PC-3 (cell line): ENCODE data around the gene EHD4. TPM values are rescaled to one million over a fixed set of nuclear protein-coding genes. Genes with fewer than 3 reads are reported as not detected.
A peak's percentile ranks its signal among the peaks of the same experiment; 100 is the strongest.

Experiments used
- ATAC-seq: fragments of 200-7000 bp; cut with Tn5 transposase; 2 replicates; pipeline ENCODE4 v1.9.1; 2020; ENCODE audit warnings: mild to moderate bottlenecking, moderate library complexity
- Bru-seq: library from RNA; stranded (reverse); fragments of 400-500 nt; gene quantifications from one replicate; lab custom pipeline; 2021; lab: Mats Ljungman, UMichigan
- BruChase-seq, 2 experiments: library from RNA; stranded (reverse); fragments of 400-500 nt; gene quantifications; one replicate each; lab custom pipeline; 2021; lab: Mats Ljungman, UMichigan
- BruUV-seq: library from RNA; stranded (reverse); fragments of 400-500 nt; replicated peaks from 2 replicates; lab custom pipeline; 2021; lab: Mats Ljungman, UMichigan
- CTCF ChIA-PET: fragments of 300-600 bp; sonication (Branson Sonifier 250); formaldehyde crosslinking; loops from one replicate; lab custom pipeline; 2022; ENCODE audit warnings: antibody characterized with exemption; lab: Charles Lee
- POLR2A ChIA-PET: fragments of 300-600 bp; sonication (Branson Sonifier 250); formaldehyde crosslinking; loops from one replicate; lab custom pipeline; 2022; ENCODE audit warnings: antibody characterized with exemption; ENCODE audit not compliant: unreplicated experiment; lab: Charles Lee
- DNase-seq: peaks from one replicate; pipeline ENCODE4 v3.0.0-alpha.2; 2015
- H2AFZ ChIP-seq: fragments of 300-600 bp; sonication (generic); 2 replicates; pipeline ENCODE4 v1.6.0; 2016; ENCODE audit warnings: antibody characterized with exemption, low read length
- H3F3A ChIP-seq: fragments of 300-600 bp; sonication (generic); one replicate; pipeline ENCODE4 v1.6.0; 2017; ENCODE audit warnings: antibody characterized with exemption, low read length, control low read depth, mild to moderate bottlenecking; ENCODE audit not compliant: unreplicated experiment
- H3K27ac ChIP-seq: fragments of 300-600 bp; sonication (generic); 2 replicates; pipeline ENCODE4 v1.5.1; 2016; ENCODE audit warnings: mild to moderate bottlenecking, low read length
- H3K27me3 ChIP-seq: fragments of 300-600 bp; sonication (generic); 2 replicates; pipeline ENCODE4 v1.6.1; 2016; ENCODE audit warnings: low read length, mixed read lengths
- H3K36me3 ChIP-seq: fragments of 300-600 bp; sonication (generic); 2 replicates; pipeline ENCODE4 v1.6.1; 2016; ENCODE audit warnings: low read depth, mixed run types, low read length, mixed read lengths
- H3K4me1 ChIP-seq: fragments of 300-600 bp; sonication (generic); 2 replicates; pipeline ENCODE4 v1.5.1; 2016; ENCODE audit warnings: low read length; ENCODE audit not compliant: insufficient read depth
- H3K4me2 ChIP-seq: fragments of 300-600 bp; sonication (generic); 2 replicates; pipeline ENCODE4 v1.6.0; 2016; ENCODE audit warnings: low read length
- H3K4me3 ChIP-seq: fragments of 300-600 bp; sonication (generic); 2 replicates; pipeline ENCODE4 v1.5.1; 2016; ENCODE audit warnings: mild to moderate bottlenecking, low read length, mixed read lengths
- H3K79me2 ChIP-seq: fragments of 300-600 bp; sonication (generic); 2 replicates; pipeline ENCODE4 v1.6.1; 2017; ENCODE audit warnings: low read length, mixed read lengths
- H3K9ac ChIP-seq: fragments of 300-600 bp; sonication (generic); 2 replicates; pipeline ENCODE4 v1.6.0; 2016; ENCODE audit warnings: mild to moderate bottlenecking, low read length
- H3K9me2 ChIP-seq: fragments of 300-600 bp; sonication (generic); replicated peaks from 2 replicates; pipeline ENCODE4 v1.6.1; 2016; ENCODE audit warnings: mixed run types, low read length, mixed read lengths
- H3K9me3 ChIP-seq: fragments of 300-600 bp; sonication (generic); 2 replicates; pipeline ENCODE4 v1.6.1; 2016; ENCODE audit warnings: low read length, mixed read lengths
- H4K20me1 ChIP-seq: fragments of 300-600 bp; sonication (generic); 2 replicates; pipeline ENCODE4 v1.6.1; 2016; ENCODE audit warnings: low read length, mixed read lengths
- CTCF ChIP-seq: fragments of 300-600 bp; sonication (generic); conservative IDR thresholded peaks from 2 replicates; pipeline ENCODE4 v1.5.1; 2017; ENCODE audit warnings: antibody characterized with exemption, low read depth, mild to moderate bottlenecking, low read length
- EZH2 ChIP-seq: fragments of 300-600 bp; sonication (generic); IDR thresholded peaks from one replicate; pipeline ENCODE4 v1.6.1; 2017; ENCODE audit warnings: antibody characterized with exemption, mild to moderate bottlenecking, low read length; ENCODE audit not compliant: unreplicated experiment
- EZH2phosphoT487 ChIP-seq: fragments of 300-600 bp; sonication (generic); IDR thresholded peaks from 2 replicates; pipeline ENCODE4 v1.6.1; 2018; ENCODE audit warnings: mild to moderate bottlenecking, antibody characterized with exemption, low read length, borderline replicate concordance
- intact Hi-C: fragments of 100-400 bp; cut with micrococcal nuclease; formaldehyde crosslinking; loops from 2 replicates; pipeline ENCODE4 v1.9.0; 2023
- long read RNA-seq: library from polyadenylated mRNA; unstranded; transcript quantifications from one replicate; pipeline ENCODE4 v2.0.0, GENCODE V29; 2021; ENCODE audit not compliant: unreplicated experiment
- total RNA-seq: library from RNA; depleted of rRNA; stranded (reverse); fragments of >200 nt; gene quantifications from 2 replicates; pipeline ENCODE4 v1.2.3, GENCODE V29; 2014; rRNA removed

EHD4 gene
- total RNA-seq (57.8 and 66.9 TPM in 2 replicates), Bru-seq, nascent RNA (percentile 89 among the genes with signal in this experiment), BruChase-seq, experiment 1, labeled RNA remaining after a 6-hour chase (percentile 88 among the genes with signal in this experiment), BruChase-seq, experiment 2, labeled RNA remaining after a 2-hour chase (percentile 81 among the genes with signal in this experiment)
- long read RNA-seq, full-length matches to known transcripts: 196 of 286 reads
- long read RNA-seq, partial matches to known transcripts: 27 of 286 reads
- long read RNA-seq, other reads (novel, unspliced or antisense): 63 of 286 reads

DNA sequence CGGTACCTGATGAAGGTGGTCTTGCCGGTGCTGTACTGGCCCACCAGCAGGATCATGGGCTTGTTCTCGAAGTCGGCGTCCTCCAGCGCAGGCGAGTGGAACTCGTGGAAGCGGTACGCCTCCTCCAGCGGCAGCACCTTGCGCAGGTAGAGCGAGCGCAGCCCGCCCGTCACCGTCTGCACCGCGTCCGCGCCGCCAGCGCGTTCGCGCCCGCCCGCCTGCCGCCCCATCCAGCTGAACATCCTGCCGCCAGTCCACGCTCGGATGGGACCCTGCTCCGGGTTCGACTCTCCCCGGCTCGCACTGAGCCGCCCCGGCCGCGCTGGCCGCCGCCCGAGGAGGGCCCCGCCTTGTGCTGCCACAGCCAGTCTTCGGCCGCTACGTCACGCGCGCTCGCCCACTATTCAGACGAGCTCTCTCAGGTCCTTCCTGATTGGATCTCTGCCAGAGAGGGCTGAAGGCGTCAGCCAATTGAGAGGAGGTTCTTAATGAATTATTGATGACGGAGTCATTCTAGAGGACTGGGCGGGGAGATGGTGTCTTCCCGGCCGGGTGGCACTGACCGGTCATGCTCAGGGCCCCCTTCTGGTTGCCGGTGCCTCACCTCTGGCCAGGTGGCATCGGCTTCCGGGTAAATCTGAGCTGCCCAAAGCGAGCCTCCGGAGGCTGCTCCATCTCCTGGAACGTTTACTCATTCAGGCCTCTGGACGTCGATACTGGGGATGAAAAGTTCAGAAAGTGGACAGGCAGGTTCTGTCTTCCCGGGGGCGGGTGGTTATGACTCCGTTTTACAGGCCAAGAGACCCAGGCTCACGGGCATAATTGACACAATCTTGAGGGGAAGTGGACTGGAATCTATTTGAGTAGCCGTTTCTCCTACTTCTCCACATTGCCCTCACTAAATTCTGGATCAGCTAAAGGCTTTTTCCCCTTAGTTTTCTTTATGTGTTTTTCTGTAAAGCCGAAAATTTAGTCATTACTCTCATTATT is at the start of gene EHD4:
EHD4 (minus strand) TSS at position 305 of the 990 bp plus-strand sequence; CDS start at position 242, 63 bp downstream.
- peaks cover 5% of the 10 kb centered on the region; the same call in 1 of the 2 replicates for H3K36me3 ChIP-seq
- POLR2A ChIA-PET: interaction anchor here (0.5 to 2.2 kb wide), 13 partner anchors 9 to 1222 kb away, joined by 3 to 20 read pairs (median 6); no protein-coding TSS in a partner anchor
- peak within 1 kb of the TSS; percentile 93 for H3K9ac ChIP-seq
- no peaks in the 10 kb centered on the region for H3K27me3 ChIP-seq
- peak; percentile 61 for TF ChIP-seq CTCF
- TF ChIP-seq EZH2: no peak
- TF ChIP-seq EZH2phosphoT487: no peak
- DNase-seq (peak; percentile 100), ATAC-seq (peak; percentile 90)
- peaks cover 47% of the 10 kb centered on the region for H3K79me2 ChIP-seq
- intact Hi-C loops: loop anchor here (5.0 to 10.0 kb wide), 2 partner anchors 148 to 200 kb away; partner anchors contain the start of genes JMJD7 and MAPKBP1
- H3K4me2 ChIP-seq: peak within 1 kb of the TSS; percentile 85
- peaks cover 33% of the 10 kb centered on the region for H4K20me1 ChIP-seq
- peaks cover 30% of the 10 kb centered on the region for H3K4me1 ChIP-seq
- H3K9me3 ChIP-seq: no peaks in the 10 kb centered on the region
- H3K27ac ChIP-seq: peak within 1 kb of the TSS; percentile 79
- H2AFZ ChIP-seq: peak within 1 kb of the TSS; percentile 69
- CTCF ChIA-PET: interaction anchor here (0.5 to 1.7 kb wide), 10 partner anchors 10 to 102 kb away, joined by 3 to 8 read pairs (median 4); no protein-coding TSS in a partner anchor
- TSS peak; percentile 75 for BruUV-seq
- H3K4me3 ChIP-seq: peak within 1 kb of the TSS; percentile 87
- H3F3A ChIP-seq: no peaks in the 10 kb centered on the region
- H3K9me2 ChIP-seq: no peaks in the 10 kb centered on the region

GRCh38 chr15:42021593-42021992 is 49.2 kb upstream of the EHD4 start:
- H3K9ac ChIP-seq: no peak overlapping the region
- intact Hi-C loops: no loop called here
- H3K27ac ChIP-seq: no peak overlapping the region
- no peaks in the 10 kb centered on the region for H3F3A ChIP-seq
- DNase-seq (no peak), ATAC-seq (no peak)
- no TSS peak for BruUV-seq
- no peaks in the 10 kb centered on the region for H3K9me2 ChIP-seq
- no peaks in the 10 kb centered on the region; the same call in 1 of the 2 replicates for H3K4me1 ChIP-seq
- no peak overlapping the region for H2AFZ ChIP-seq
- TF ChIP-seq CTCF (no peak), EZH2 (no peak), EZH2phosphoT487 (no peak)
- no peaks in the 10 kb centered on the region for H3K79me2 ChIP-seq
- no peaks in the 10 kb centered on the region for H3K9me3 ChIP-seq
- H3K4me2 ChIP-seq: no peak overlapping the region
- no peak overlapping the region for H3K4me3 ChIP-seq
- CTCF ChIA-PET: no interaction called here
- no peaks in the 10 kb centered on the region for H3K36me3 ChIP-seq
- H3K27me3 ChIP-seq: no peaks in the 10 kb centered on the region
- no peaks in the 10 kb centered on the region for H4K20me1 ChIP-seq
- POLR2A ChIA-PET: no interaction called here
